Peyer's patch (tissue), 4 donors: ENCODE measurements around the gene PTP4A1.

ENCODE experiments used
- POLR2A ChIP-seq, 2 donors: fragments of 450-650 bp; IDR thresholded peaks; one replicate each; pipeline ENCODE4 v1.5.1; 2017; ENCODE audit warnings: antibody characterized with exemption in 2 of 2, mild to moderate bottlenecking in 2 of 2, moderate library complexity in 2 of 2
- TF ChIP-seq, protein P1 (sequence below), 6 experiments: fragments of 450-650 bp in 4 of 6; fragments of 200-600 bp in 2 of 6; sonication (generic) in 1 of 6; IDR thresholded peaks; one replicate each; pipeline ENCODE4 v1.5.1; 2017 to 2019; ENCODE audit warnings: antibody characterized with exemption in 6 of 6, mild to moderate bottlenecking in 3 of 6, moderate library complexity in 1 of 6

DNA sequence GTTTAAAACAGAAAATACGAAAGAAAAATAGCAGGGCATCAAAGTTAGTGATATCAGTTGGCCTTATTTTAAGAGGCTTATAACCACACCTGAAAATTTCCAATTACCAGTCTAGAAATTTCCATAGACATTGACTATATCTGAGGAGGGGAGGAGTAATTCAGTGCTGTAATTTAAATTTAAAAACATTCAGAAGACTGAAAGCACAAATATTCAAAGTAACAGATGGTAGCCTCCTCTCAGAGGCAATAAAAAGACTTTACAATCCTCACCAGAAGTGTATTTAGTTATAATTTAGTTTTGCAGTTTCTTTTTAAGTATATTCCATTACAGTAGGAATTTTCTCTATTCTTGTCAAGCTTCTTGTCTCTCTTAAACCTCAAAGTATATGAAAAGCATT, 18.4 kb upstream of the PTP4A1 start:
- TF ChIP-seq, protein P1, sequence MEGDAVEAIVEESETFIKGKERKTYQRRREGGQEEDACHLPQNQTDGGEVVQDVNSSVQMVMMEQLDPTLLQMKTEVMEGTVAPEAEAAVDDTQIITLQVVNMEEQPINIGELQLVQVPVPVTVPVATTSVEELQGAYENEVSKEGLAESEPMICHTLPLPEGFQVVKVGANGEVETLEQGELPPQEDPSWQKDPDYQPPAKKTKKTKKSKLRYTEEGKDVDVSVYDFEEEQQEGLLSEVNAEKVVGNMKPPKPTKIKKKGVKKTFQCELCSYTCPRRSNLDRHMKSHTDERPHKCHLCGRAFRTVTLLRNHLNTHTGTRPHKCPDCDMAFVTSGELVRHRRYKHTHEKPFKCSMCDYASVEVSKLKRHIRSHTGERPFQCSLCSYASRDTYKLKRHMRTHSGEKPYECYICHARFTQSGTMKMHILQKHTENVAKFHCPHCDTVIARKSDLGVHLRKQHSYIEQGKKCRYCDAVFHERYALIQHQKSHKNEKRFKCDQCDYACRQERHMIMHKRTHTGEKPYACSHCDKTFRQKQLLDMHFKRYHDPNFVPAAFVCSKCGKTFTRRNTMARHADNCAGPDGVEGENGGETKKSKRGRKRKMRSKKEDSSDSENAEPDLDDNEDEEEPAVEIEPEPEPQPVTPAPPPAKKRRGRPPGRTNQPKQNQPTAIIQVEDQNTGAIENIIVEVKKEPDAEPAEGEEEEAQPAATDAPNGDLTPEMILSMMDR (IDR thresholded peaks at IDR 0.05): no peak
- TF ChIP-seq POLR2A (IDR thresholded peaks at IDR 0.05): no peak
